Activated CD4-positive, CD25-positive, alpha-beta regulatory T cell treated with anti-CD3 and anti-CD28 coated beads, Interleukin-2, amount 50 U/mL, for 16 hours (primary cell): Measurements from ENCODE around the gene LUC7L.
"Not testable (repeated sequence)": the region's sequence is repeated elsewhere in the genome, so short reads cannot be mapped to it uniquely, and the experiment has no call there.

Source experiments
- DNase-seq: peaks from one replicate; pipeline ENCODE4 v3.0.0-alpha.2; 2020; ENCODE audit warnings: low read depth, low spot score

LUC7L gene

GRCh38 chr16:230351-230750 lies 1.1 kb upstream of the LUC7L start:
- not testable (repeated sequence) for DNase-seq

DNA sequence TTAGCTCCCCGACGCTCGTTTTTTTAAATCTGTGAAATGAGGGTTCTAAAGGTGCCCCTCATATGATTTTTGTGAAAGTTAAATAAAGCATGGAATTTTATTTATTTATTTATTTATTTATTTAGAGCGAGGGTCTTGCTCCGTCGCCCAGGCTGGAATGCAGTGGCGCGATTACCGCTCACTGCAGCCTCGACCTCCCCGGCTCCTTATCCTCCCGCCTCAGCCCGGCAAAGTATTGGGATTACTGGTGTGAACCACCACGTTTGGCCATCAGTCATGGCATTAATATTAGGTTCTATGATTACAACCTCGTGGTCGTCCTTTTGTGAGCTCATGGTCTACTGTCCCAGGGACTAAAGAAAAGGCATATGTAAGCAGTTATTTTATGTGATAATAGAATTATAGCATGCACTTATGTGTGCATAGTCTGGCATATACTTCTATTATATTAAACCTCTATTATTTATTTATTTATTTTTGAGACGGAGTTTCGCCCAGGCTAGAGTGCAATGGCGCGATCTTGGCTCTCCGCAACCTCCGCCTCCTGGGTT lies 557 bp upstream of the LUC7L start:
- DNase-seq = no peak

DNA sequence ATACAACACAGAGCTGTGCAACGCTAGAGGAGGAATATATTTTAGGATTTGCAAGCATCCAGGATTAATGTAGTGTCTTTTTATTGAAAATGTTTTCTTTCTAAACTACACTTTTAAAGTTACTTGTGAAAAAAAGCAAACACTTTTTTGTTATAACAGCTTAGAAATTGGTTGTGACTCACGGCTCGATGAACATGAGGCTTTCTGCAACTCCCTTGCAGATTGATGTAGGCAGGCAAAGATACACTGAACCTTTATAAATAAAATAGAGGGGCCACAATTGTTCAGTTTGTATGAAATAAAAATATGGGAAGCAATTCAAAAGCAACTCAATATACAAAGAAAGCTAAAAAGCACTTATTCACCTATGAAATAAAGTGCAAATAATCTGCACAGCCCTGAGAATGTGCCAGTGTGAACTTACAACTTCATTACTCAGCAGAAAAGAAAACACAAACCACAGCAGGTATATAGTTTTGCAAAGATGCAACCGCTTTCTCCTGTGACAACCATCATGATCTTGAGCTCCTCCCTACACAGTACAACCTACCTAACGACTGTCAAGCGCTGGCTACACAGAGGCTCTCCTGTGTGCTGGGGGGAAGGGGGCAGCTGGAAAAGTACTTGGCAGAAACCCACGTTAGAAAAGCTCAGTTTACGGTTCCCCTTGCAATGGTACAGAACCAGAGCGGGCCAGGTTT lies 948 bp downstream of the LUC7L start:
- DNase-seq = no peak

DNA sequence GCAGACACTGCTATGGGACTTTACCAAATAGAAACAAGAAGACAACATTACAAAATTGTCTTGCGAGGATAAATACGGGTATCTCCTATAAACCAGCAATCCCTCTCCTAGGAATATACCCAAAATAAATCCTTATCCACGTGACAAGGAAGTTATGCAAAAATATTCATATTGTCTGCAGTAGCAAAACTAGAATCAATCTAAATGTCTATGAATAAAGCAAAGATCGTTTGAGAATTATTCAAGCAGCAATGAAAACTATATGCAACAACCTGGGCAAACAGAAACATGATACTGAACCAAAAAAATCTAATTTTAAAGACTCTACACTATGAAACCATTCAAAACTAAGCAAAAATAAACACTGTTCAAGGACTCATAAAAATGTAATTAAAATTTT lies 9.2 kb downstream of the LUC7L start:
- DNase-seq = no peak

GRCh38 chr16:212999-213398 lies 16.2 kb downstream of the LUC7L start:
- DNase-seq = no peak

GRCh38 chr16:211631-212180 lies 17.5 kb downstream of the LUC7L start:
- DNase-seq = not testable (repeated sequence)

GRCh38 chr16:209359-209758 lies 19.9 kb downstream of the LUC7L start:
- not testable (repeated sequence) for DNase-seq

DNA sequence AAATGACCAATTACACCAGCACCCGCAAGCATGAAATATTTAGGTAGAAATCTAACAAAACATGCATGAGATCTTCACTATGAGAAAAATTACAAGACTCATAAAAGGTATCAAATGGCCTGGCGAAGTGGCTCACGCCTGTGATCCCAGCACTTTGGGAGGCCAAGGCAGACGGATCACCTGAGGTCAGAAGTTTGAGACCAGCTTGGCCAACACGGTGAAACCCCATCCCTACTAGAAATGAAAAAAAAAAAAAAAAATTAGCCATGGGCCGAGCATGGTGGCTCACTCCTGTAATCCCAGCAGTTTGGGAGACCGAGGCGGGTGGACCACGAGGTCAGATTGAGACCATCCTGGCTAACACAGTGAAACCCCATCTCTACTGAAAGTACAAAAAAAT lies 25.2 kb downstream of the LUC7L start:
- DNase-seq = not testable (repeated sequence)

GRCh38 chr16:203246-203645 lies 26.0 kb downstream of the LUC7L start:
- no peak for DNase-seq

- DNase-seq = no peak
Observed at GRCh38 chr16:200388-200787, 28.9 kb downstream of the LUC7L start.

- no peak for DNase-seq
Observed at GRCh38 chr16:194516-194915, 34.7 kb downstream of the LUC7L start.

- no peak for DNase-seq
Observed at GRCh38 chr16:193441-193840, 35.8 kb downstream of the LUC7L start.

GRCh38 chr16:192686-193085 lies 36.6 kb downstream of the LUC7L start:
- DNase-seq = no peak

GRCh38 chr16:191831-192230 lies 37.4 kb downstream of the LUC7L start:
- DNase-seq = no peak

- no peak for DNase-seq
Observed at GRCh38 chr16:189604-190186, 39.6 kb downstream of the LUC7L start.

GRCh38 chr16:188674-189073 lies 40.6 kb downstream of the LUC7L start:
- DNase-seq = no peak

- DNase-seq = no peak
Observed at GRCh38 chr16:187330-187729, 41.9 kb downstream of the LUC7L start.

- no peak for DNase-seq
Observed at GRCh38 chr16:185691-186090, 43.6 kb downstream of the LUC7L start.

- DNase-seq = no peak
Observed at GRCh38 chr16:185213-185612, 44.0 kb downstream of the LUC7L start.

GRCh38 chr16:183005-183404 lies 46.2 kb downstream of the LUC7L start:
- DNase-seq = no peak

- peak; percentile 63 for DNase-seq
Observed at GRCh38 chr16:181565-182021, 47.7 kb downstream of the LUC7L start.

DNA sequence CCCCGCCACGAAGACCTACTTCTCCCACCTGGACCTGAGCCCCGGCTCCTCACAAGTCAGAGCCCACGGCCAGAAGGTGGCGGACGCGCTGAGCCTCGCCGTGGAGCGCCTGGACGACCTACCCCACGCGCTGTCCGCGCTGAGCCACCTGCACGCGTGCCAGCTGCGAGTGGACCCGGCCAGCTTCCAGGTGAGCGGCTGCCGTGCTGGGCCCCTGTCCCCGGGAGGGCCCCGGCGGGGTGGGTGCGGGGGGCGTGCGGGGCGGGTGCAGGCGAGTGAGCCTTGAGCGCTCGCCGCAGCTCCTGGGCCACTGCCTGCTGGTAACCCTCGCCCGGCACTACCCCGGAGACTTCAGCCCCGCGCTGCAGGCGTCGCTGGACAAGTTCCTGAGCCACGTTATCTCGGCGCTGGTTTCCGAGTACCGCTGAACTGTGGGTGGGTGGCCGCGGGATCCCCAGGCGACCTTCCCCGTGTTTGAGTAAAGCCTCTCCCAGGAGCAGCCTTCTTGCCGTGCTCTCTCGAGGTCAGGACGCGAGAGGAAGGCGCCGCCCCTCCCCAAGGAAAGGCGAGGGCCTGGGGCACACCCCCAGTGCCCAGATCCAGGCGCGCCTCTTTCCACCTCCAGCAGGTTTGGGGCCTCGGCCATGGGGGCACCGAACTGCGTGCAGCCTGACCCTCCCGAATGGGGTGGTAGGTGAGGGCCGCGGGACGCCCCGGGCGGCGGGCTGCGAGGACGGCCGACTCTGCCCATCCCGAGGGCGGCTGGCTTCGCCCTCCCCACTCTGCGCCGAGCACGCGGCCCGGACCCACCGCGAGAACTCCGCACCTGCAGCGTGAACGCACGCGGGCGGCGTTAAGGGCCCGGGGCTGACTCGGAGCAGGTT lies 48.3 kb downstream of the LUC7L start:
- DNase-seq = no peak
